Mesenchymal stem cell (in vitro differentiated cells and primary cell): ENCODE data around the gene PLXNB3.

Experiments used
- DNase-seq: peaks from one replicate; pipeline ENCODE4 v3.0.0-alpha.2; 2013
- H2AFZ ChIP-seq: one replicate; pipeline ENCODE4 v1.6.1; 2013; ENCODE audit warnings: low read depth, mild to moderate bottlenecking, control low read depth, inconsistent platforms, low read length, moderate library complexity
- H2AK5ac ChIP-seq: 2 replicates; pipeline ENCODE4 v1.6.1; 2013; ENCODE audit warnings: low read length, moderate library complexity, mild to moderate bottlenecking, inconsistent platforms; ENCODE audit not compliant: severe bottlenecking
- H2BK120ac ChIP-seq: one replicate; pipeline ENCODE4 v1.6.1; 2013; ENCODE audit warnings: low read depth, mild to moderate bottlenecking, inconsistent platforms, low read length, moderate library complexity
- H2BK12ac ChIP-seq, 2 experiments: one replicate each; pipeline ENCODE4 v1.6.1; 2013; ENCODE audit warnings: inconsistent platforms in 2 of 2, low read length in 2 of 2, mild to moderate bottlenecking in 2 of 2, moderate library complexity in 2 of 2, control low read depth in 1 of 2
- H2BK15ac ChIP-seq: one replicate; pipeline ENCODE4 v1.6.1; 2013; ENCODE audit warnings: mild to moderate bottlenecking, low read depth, inconsistent platforms; ENCODE audit not compliant: poor library complexity, severe bottlenecking
- H2BK5ac ChIP-seq: 2 replicates; pipeline ENCODE4 v1.6.1; 2013; ENCODE audit warnings: low read depth, mild to moderate bottlenecking, low read length, control low read depth, inconsistent platforms; ENCODE audit not compliant: poor library complexity, severe bottlenecking
- H3K14ac ChIP-seq, 2 experiments: one replicate each; pipeline ENCODE4 v1.6.1; 2013; ENCODE audit warnings: inconsistent platforms in 2 of 2, low read length in 2 of 2, control low read depth in 1 of 2, mild to moderate bottlenecking in 1 of 2, moderate library complexity in 1 of 2
- H3K18ac ChIP-seq, 2 experiments: one replicate each; pipeline ENCODE4 v1.6.1; 2013; ENCODE audit warnings: inconsistent platforms in 2 of 2, low read length in 2 of 2, control low read depth in 1 of 2, low read depth in 1 of 2, mild to moderate bottlenecking in 1 of 2
- H3K23ac ChIP-seq, 2 experiments: one replicate each; pipeline ENCODE4 v1.6.1; 2013; ENCODE audit warnings: inconsistent platforms in 2 of 2, low read length in 2 of 2, mild to moderate bottlenecking in 2 of 2, moderate library complexity in 2 of 2, control low read depth in 1 of 2
- H3K27ac ChIP-seq: 2 replicates; pipeline ENCODE4 v1.5.1; 2013; ENCODE audit warnings: mild to moderate bottlenecking, moderate library complexity, low read length, control low read depth, inconsistent platforms; ENCODE audit not compliant: poor library complexity, severe bottlenecking
- H3K27me3 ChIP-seq, 2 experiments: 2 replicates each; pipeline versions ENCODE4 v1.6.1 to v1.7.0; 2013; ENCODE audit warnings: low read length in 2 of 2, mild to moderate bottlenecking in 2 of 2, moderate library complexity in 2 of 2, control low read depth in 1 of 2, inconsistent platforms in 1 of 2; ENCODE audit not compliant: control insufficient read depth in 1 of 2, insufficient read depth in 1 of 2
- H3K36me3 ChIP-seq, 2 experiments: 2 replicates each; pipeline versions ENCODE4 v1.6.1 to v1.7.0; 2013; ENCODE audit warnings: low read length in 2 of 2, control low read depth in 1 of 2, inconsistent platforms in 1 of 2, low read depth in 1 of 2, mild to moderate bottlenecking in 1 of 2; ENCODE audit not compliant: insufficient read depth in 2 of 2, control insufficient read depth in 1 of 2
- H3K4ac ChIP-seq, 2 experiments: one replicate each; pipeline ENCODE4 v1.6.1; 2013; ENCODE audit warnings: inconsistent platforms in 2 of 2, low read length in 2 of 2, mild to moderate bottlenecking in 2 of 2, moderate library complexity in 2 of 2, control low read depth in 1 of 2, low read depth in 1 of 2
- H3K4me1 ChIP-seq: 2 replicates; pipeline ENCODE4 v1.6.1; 2013; ENCODE audit warnings: low read depth, low read length, control low read depth; ENCODE audit not compliant: control insufficient read depth, insufficient read depth
- H3K4me2 ChIP-seq: 2 replicates; pipeline ENCODE4 v1.6.1; 2013; ENCODE audit warnings: low read length, mild to moderate bottlenecking, inconsistent platforms; ENCODE audit not compliant: poor library complexity, severe bottlenecking
- H3K4me3 ChIP-seq, 2 experiments: 2 replicates each; pipeline versions ENCODE4 v1.5.1 to v1.7.0; 2013; ENCODE audit warnings: low read length in 2 of 2, mild to moderate bottlenecking in 2 of 2, control low read depth in 1 of 2, low read depth in 1 of 2; ENCODE audit not compliant: insufficient read depth in 1 of 2
- H3K79me1 ChIP-seq: replicated peaks from 2 replicates; pipeline ENCODE4 v1.6.1; 2013; ENCODE audit warnings: mild to moderate bottlenecking, control low read depth, low read length, inconsistent platforms; ENCODE audit not compliant: poor library complexity, severe bottlenecking
- H3K9ac ChIP-seq: 2 replicates; pipeline ENCODE4 v1.7.0; 2013; ENCODE audit warnings: mild to moderate bottlenecking, low read length, moderate library complexity
- H3K9me3 ChIP-seq: 2 replicates; pipeline ENCODE4 v1.7.0; 2013; ENCODE audit warnings: mild to moderate bottlenecking, low read length; ENCODE audit not compliant: control insufficient read depth
- H4K8ac ChIP-seq: one replicate; pipeline ENCODE4 v1.6.1; 2013; ENCODE audit warnings: inconsistent platforms, mild to moderate bottlenecking, low read length, moderate library complexity
- H4K91ac ChIP-seq: one replicate; pipeline ENCODE4 v1.6.1; 2013; ENCODE audit warnings: mild to moderate bottlenecking, low read length, inconsistent platforms
- WGBS: methylation state at CpG from one replicate; pipeline ENCODE4 v1.1.7; 2013; ENCODE audit warnings: mixed read lengths; 5-methylcytosine and 5-hydroxymethylcytosine counted together

PLXNB3 gene

DNA sequence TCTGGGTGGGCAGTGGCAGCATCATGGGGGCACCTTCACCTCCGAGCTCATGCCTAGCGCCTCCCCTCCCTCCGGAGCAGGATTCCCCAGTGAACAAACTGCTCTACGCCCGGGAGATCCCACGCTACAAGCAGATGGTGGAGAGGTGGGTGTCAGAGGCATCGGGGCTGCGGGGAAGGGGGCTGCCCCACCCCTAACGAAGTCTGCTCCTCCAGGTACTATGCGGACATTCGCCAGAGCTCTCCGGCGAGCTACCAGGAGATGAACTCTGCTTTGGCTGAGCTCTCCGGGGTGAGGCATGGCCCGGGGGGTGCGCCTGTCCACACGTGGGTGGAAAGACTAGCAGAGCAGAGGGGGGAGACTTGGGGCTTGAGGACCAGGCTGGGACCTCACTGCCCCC, 14.1 kb downstream of the PLXNB3 start:
- Histone ChIP-seq H3K9me3 (no peaks in the 10 kb centered on the region), H3K79me1 (no peaks in the 10 kb centered on the region), H4K8ac (no peak overlapping the region), H3K27ac (no peak overlapping the region), H3K4me2 (no peak overlapping the region), H2BK120ac (no peak overlapping the region), H3K36me3 (peaks cover 0 to 60% of the 10 kb centered on the region in 2 experiments), H3K4me3 (no peak overlapping the region), H4K91ac (no peak overlapping the region), H3K4me1 (no peaks in the 10 kb centered on the region), H3K9ac (no peak overlapping the region), H2AFZ (no peak overlapping the region), H2BK12ac (no peak overlapping the region), H2AK5ac (no peak overlapping the region), H3K27me3 (peaks cover 0 to 5% of the 10 kb centered on the region in 2 experiments), H2BK5ac (no peak overlapping the region), H2BK15ac (no peak overlapping the region), H3K4ac (no peak overlapping the region), H3K23ac (no peak overlapping the region), H3K14ac (no peak overlapping the region), H3K18ac (no peak overlapping the region)
- WGBS, result 93% methylated on average over 12 of the region's 17 CpGs
- no peak for DNase-seq

GRCh38 chrX:153778684-153779101, 14.6 kb downstream of the PLXNB3 start:
- Histone ChIP-seq H3K9me3 (no peaks in the 10 kb centered on the region), H3K9ac (no peak overlapping the region), H3K27me3 (peaks cover 0 to 5% of the 10 kb centered on the region in 2 experiments), H3K4me3 (no peak overlapping the region), H2AFZ (no peak overlapping the region), H3K4me2 (no peak overlapping the region), H3K27ac (no peak overlapping the region), H3K4me1 (no peaks in the 10 kb centered on the region), H2BK12ac (no peak overlapping the region), H2AK5ac (no peak overlapping the region), H3K36me3 (peaks cover 0 to 60% of the 10 kb centered on the region in 2 experiments), H3K79me1 (no peaks in the 10 kb centered on the region), H2BK120ac (no peak overlapping the region), H3K23ac (no peak overlapping the region), H3K18ac (no peak overlapping the region), H4K8ac (no peak overlapping the region), H4K91ac (no peak overlapping the region), H3K14ac (no peak overlapping the region), H3K4ac (no peak overlapping the region), H2BK5ac (no peak overlapping the region), H2BK15ac (no peak overlapping the region)
- WGBS, result 96% methylated on average over 13 of the region's 16 CpGs
- DNase-seq, result no peak

DNA sequence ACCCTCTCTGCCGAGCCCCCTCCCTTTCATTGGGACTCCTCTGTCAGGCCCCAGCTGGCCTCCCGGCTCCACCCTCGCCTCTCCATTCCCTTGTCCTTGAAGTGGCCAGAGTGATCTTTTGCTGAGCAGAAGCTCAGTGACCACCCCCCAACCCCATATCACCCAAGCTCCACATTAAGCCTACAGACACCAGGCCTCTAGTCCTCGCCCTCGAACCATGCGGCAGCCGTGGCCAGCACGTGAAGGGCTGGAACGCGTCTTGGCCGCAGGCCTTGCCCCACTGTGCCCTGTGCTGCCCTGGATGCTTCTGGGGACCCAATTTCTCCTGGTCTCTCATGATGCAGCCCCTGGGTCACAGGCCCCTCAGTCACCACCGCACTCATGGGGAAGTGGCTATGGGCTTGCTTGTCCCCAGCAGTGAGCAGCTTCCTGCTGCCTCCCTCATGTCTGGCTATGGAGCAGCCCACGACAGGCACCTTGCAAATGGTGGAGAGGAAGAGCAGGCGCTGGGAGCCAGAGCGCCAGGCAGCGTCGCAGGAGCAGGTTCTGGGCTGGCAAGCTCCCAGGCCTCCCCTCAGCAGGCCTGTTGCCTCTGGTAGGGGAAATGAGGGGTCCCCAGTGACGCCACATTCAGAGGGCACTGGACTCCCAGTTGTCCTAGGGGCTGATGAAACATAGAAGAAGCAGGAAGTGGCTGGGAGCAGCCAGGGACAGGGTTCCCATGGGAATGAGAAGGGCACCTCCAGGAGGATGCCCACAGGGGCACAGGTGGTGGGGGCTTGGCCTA, 16.0 kb downstream of the PLXNB3 start:
- Histone ChIP-seq H3K4me1 (no peaks in the 10 kb centered on the region), H3K79me1 (no peaks in the 10 kb centered on the region), H2BK12ac (no peak overlapping the region), H3K4ac (no peak overlapping the region), H3K4me3 (no peak overlapping the region), H2AFZ (no peak overlapping the region), H2AK5ac (no peak overlapping the region), H3K27me3 (peaks cover 0 to 5% of the 10 kb centered on the region in 2 experiments), H4K91ac (peak overlapping the region; percentile 27), H3K14ac (no peak overlapping the region), H2BK15ac (no peak overlapping the region), H4K8ac (no peak overlapping the region), H3K23ac (no peak overlapping the region), H3K9me3 (no peaks in the 10 kb centered on the region), H3K27ac (no peak overlapping the region), H2BK5ac (no peak overlapping the region), H3K36me3 (peaks cover 0 to 60% of the 10 kb centered on the region in 2 experiments), H3K18ac (no peak overlapping the region), H2BK120ac (no peak overlapping the region), H3K9ac (no peak overlapping the region), H3K4me2 (no peak overlapping the region)
- DNase-seq, result no peak
- WGBS, result 85% methylated on average over 18 of the region's 18 CpGs

GRCh38 chrX:153780678-153781427, 16.8 kb downstream of the PLXNB3 start, which contains the start of gene SRPK3:
TSS of gene SRPK3 (plus strand) at chrX:153781041. CDS start at chrX:153781087, 46 bp downstream.
- no peak within 1 kb of the TSS for H2AK5ac ChIP-seq
- no peak within 1 kb of the TSS for H4K8ac ChIP-seq
- no peak within 1 kb of the TSS for H3K14ac ChIP-seq
- H3K9me3 ChIP-seq, result no peaks in the 10 kb centered on the region
- peak within 1 kb of the TSS; percentile 27 for H4K91ac ChIP-seq
- H3K18ac ChIP-seq, result no peak within 1 kb of the TSS
- no peak within 1 kb of the TSS for H3K9ac ChIP-seq
- H3K4me1 ChIP-seq, result no peaks in the 10 kb centered on the region
- H3K79me1 ChIP-seq, result no peaks in the 10 kb centered on the region
- H2BK15ac ChIP-seq, result no peak within 1 kb of the TSS
- H2BK5ac ChIP-seq, result no peak within 1 kb of the TSS
- H3K27ac ChIP-seq, result no peak within 1 kb of the TSS
- whole genome bisulfite sequencing, result 92% methylated on average over 34 of the region's 52 CpGs
- no peak within 1 kb of the TSS for H2BK120ac ChIP-seq
- DNase-seq, result no peak
- peaks cover 0 to 5% of the 10 kb centered on the region in 2 experiments for H3K27me3 ChIP-seq
- H3K4me2 ChIP-seq, result no peak within 1 kb of the TSS
- no peak within 1 kb of the TSS for H3K4ac ChIP-seq
- H2BK12ac ChIP-seq, result no peak within 1 kb of the TSS
- no peak within 1 kb of the TSS for H3K4me3 ChIP-seq
- no peak within 1 kb of the TSS for H2AFZ ChIP-seq
- H3K36me3 ChIP-seq, result peaks cover 6 to 60% of the 10 kb centered on the region in 2 experiments
- no peak within 1 kb of the TSS for H3K23ac ChIP-seq
